ENCODE data around the gene GPR171.

GRCh38 chr3:151156618-151157216 lies 46.3 kb downstream of the GPR171 start:
- TF ChIP-seq CTCF (conservative IDR thresholded peaks at IDR 0.05 in 1 of 2, IDR thresholded peaks at IDR 0.05 in 1 of 2; ENCODE audit: extremely low read depth in 1 of 2, insufficient read depth in 1 of 2, low read depth in 1 of 2, low read length in 2 of 2) (peak; percentile 51 to 62), EZH2 (IDR thresholded peaks at IDR 0.05; ENCODE audit: borderline replicate concordance, low read length) (no peak)
